Retinal pigment epithelial cell (primary cell): Measurements from ENCODE around the gene EIF1AD.

ENCODE experiments used
- DNase-seq: peaks from one replicate; pipeline ENCODE4 v3.0.0-alpha.2; 2010; ENCODE audit warnings: low read depth
- H3K4me3 ChIP-seq: 2 replicates; pipeline ENCODE4 v1.5.1; 2011; ENCODE audit warnings: mild to moderate bottlenecking, low read length, control low read depth, moderate library complexity
- TF ChIP-seq, protein P1 (sequence below): conservative IDR thresholded peaks from 2 replicates; pipeline ENCODE4 v1.5.1; 2011; ENCODE audit warnings: low read depth, low read length, control low read depth, inconsistent platforms

Gene EIF1AD

DNA sequence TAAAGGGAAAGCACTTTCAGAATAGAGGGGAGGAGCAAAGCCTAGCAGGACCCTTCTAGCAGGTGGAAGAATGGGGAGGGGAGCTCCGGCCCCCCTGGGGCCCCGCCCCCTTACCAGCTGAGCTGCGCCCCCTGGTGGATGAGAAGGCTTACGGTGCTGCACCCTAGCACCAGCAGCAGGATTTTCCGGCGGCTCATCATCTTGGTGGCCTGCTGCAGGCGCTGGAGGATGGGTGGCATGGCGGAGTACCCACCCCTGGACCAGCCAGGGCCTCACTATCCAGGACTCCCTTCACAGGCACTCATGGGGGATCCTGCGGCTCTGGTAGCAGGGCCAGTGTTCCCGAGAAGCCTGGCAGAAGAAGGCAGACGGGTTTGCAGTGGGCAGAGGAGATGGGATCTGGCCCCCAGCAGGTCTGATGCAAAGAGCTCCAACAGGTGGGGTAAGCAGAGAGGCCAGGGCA lies 43.3 kb upstream of the EIF1AD start:
- no peak for DNase-seq
- TF ChIP-seq, protein P1, sequence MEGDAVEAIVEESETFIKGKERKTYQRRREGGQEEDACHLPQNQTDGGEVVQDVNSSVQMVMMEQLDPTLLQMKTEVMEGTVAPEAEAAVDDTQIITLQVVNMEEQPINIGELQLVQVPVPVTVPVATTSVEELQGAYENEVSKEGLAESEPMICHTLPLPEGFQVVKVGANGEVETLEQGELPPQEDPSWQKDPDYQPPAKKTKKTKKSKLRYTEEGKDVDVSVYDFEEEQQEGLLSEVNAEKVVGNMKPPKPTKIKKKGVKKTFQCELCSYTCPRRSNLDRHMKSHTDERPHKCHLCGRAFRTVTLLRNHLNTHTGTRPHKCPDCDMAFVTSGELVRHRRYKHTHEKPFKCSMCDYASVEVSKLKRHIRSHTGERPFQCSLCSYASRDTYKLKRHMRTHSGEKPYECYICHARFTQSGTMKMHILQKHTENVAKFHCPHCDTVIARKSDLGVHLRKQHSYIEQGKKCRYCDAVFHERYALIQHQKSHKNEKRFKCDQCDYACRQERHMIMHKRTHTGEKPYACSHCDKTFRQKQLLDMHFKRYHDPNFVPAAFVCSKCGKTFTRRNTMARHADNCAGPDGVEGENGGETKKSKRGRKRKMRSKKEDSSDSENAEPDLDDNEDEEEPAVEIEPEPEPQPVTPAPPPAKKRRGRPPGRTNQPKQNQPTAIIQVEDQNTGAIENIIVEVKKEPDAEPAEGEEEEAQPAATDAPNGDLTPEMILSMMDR, result peak; percentile 95
- no peak overlapping the region for H3K4me3 ChIP-seq

DNA sequence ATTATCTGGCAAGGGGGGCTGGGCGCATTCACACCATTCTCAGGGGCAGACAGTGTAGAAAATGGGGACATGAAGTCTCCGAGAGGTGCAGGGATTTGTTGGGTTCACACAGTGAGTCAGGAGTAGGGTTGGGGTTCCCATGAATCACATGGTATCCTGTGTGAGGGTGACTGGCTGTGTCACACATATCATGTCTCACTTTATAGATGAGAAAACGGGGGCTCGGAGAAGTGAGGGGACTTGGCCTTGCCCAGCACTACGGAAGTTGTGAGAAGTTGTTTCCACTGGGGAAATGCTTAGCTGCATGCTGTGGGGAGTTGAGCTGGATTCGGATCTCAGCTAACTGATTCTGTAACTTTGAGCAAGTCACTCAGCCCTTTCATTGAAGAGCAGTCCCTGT lies 42.8 kb upstream of the EIF1AD start:
- no peak for DNase-seq
- no peak overlapping the region for H3K4me3 ChIP-seq

DNA sequence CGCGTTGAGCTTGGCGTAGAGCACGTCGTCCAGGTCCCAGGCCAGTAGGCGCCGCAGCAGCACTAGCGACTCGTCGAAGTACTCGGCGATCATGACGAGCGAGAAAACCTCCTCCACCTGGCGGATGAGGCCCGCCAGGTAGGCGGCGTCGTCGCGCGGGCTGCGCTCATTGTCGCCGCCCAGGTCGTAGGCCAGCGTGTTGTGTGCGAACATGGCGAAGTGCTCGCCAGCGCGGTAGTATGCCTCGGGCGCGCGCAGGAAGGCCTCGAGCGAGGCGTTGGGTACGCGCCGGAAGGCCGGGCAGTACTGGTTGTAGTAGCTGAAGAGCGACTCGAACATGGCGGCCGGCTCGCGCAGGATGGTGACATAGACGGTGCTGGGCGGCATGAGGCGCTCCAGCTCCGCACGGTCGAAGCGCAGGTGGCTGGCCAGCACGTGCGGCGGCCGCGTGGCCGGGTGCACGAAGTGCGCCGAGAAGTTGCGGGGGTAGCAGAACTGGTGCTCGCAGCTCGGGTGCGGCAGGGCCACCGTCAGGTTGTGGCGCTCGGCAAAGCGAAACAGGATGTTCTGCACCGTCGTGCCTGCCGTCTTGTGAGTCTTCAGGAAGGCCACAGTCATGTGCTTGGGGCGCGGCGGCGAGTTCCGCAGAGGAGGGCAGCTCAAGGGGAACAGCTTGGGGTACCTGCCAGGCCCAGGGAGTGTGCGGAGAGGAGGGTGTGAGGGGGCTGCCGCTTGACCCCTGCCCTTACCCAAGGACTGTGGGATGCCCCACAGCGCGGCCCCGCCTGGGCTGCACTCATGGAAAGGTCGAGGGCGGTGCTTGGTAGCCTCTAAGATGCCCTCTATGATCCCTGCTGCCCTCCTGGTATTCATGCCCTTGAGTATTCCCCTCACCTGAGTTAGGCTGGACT lies 41.3 kb upstream of the EIF1AD start:
- no peak for DNase-seq
- no peak overlapping the region for H3K4me3 ChIP-seq
- TF ChIP-seq, protein P1, result no peak

More for the DNA sequence above, 42.8 kb upstream of the EIF1AD start:
- TF ChIP-seq, protein P1, result no peak

DNA sequence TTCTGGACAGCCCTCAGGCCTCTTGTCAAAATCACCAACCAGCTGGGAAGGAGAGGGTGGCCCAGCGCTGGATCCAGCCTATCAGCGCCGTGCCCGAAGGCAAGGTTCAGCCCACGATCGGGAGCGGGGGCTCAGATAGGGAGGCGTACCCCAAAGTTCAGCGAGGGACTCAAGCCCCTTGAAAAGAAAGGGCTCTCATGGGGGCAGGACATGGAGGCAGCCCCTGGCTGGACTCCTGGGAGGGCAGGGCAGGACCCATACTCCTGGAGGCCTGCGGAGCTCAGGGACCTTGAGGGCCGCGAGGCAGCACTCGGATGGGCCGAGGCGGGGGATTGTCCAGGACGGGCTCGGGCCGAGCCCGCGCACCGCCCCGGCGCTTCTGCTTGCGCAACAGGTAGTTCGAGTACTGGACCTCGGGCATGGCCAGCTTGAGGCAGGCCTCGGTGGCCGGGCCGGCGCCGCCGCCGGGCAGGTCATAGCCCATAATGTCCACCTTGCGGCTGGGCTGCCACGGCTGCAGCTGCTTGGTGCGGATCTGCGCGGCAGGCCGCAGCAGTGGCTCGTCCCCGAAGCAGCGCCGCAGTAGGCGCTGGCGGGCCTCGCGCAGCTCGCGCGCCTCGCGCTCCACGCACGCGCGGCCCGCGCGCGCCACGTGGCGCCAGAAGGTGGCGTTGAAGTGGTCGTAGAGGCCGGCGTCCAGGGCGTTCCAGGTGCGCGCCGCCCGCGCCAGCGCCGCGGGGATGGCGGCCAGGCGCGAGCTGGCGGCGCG lies 40.5 kb upstream of the EIF1AD start:
- no peak for DNase-seq
- TF ChIP-seq, protein P1, result no peak
- H3K4me3 ChIP-seq, result no peak overlapping the region

DNA sequence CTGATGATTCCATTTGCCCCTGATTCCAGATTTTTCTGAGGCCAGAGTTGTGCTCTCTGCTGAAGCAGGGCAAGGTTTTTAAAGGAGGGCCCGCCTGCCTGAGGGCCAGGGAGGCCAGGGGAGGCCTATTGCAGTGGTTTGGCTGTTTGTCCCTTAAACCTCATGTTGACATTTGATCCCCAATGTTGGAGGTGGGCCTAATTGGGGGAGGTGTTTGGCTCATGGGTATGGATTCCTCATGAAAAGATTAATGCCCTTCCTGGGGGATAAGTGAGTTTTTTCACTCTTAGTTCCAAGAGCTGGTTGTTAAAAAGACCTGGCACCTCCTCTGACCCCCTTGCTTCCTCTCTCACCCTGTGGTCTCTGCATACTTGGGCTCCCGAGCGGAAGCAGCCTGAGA lies 37.8 kb upstream of the EIF1AD start:
- no peak for DNase-seq
- no peak overlapping the region for H3K4me3 ChIP-seq
- TF ChIP-seq, protein P1, result no peak

DNA sequence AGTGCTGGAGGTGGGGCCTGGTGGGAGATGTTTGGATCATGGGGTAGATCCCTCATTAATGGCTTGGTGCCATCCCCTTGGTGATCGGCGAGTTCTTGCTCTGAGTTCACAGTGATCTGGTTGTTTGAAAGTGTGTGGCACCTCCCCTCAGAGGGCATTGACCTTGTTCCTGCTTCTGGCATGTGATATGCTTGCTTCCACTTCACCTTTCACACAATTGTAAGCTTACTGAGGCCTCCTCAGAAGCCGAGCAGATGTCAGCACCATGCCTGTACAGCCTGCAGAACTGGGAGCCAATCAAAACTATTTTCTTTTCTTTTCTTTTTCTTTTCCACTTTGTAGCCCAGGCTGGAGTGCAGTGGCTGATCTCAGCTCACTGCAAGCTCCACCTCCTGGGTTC lies 35.4 kb upstream of the EIF1AD start:
- TF ChIP-seq, protein P1, result no peak
- no peak overlapping the region for H3K4me3 ChIP-seq
- no peak for DNase-seq
